ENCODE measurements around the gene LRRFIP2. TPM values are rescaled to one million over a fixed set of nuclear protein-coding genes. Genes with fewer than 3 reads are reported as not detected.
A peak's percentile ranks its signal among the peaks of the same experiment; 100 is the strongest.
"Not testable (repeated sequence)": the region's sequence is repeated elsewhere in the genome, so short reads cannot be mapped to it uniquely, and the experiment has no call there.

LRRFIP2 gene
- total and polyA plus RNA-seq, 4 donors: 44.5 to 96.9 (median 57.0) TPM

DNA sequence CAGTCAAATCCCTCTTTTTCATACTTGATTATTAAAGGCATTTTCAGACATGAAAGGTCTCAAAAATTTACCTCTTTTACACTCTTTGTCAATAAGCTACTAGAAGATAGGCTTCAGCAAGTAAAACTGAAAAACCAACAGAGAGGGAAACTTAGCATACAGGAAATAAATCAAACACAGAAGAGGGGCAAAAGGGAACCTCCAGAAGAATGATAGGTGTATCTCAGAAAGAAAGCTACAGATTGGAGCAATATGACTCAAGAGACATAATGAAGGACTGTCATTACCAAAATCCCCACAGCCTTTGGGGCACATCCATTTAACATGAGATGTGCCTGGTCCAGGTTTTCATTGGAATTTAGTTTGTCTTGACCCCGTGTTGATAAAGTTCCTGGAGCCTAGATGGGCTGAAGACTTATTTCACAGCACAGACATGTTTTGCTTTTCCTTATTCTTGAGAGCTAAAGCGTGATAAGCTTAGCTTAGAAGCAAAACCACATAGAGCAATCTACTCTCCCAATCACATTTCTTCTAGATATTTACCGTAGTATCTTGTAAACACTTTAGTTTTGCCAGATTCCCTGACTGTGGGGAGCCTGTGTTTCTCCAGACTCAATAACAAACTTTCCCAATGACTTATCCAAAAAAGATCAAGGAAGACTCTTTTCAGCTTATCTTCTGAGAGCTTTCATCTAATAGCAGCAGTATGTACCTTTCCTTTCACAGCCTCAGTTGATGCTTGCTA, 11.7 kb downstream of the LRRFIP2 start:
- Histone ChIP-seq H3K27me3 (ENCODE audit: control insufficient read depth in 1 of 2, insufficient read depth in 2 of 2, low read length in 1 of 2) (no peaks in the 10 kb centered on the region), H3K9me3 (ENCODE audit: control insufficient read depth, low read length) (no peaks in the 10 kb centered on the region), H3K36me3 (ENCODE audit: control insufficient read depth in 1 of 2, insufficient read depth in 2 of 2, low read length in 1 of 2) (no peaks in the 10 kb centered on the region), H3K4me1 (ENCODE audit: control insufficient read depth in 1 of 2, insufficient read depth in 2 of 2, low read length in 2 of 2) (peaks cover 3% of the 10 kb centered on the region in 2 donors), H3K4me3 (ENCODE audit: low read length in 2 of 2) (no peak overlapping the region), H3K27ac (ENCODE audit: low read depth in 1 of 2, low read length in 2 of 2) (no peak overlapping the region)
- no peak for DNase-seq
- no peak for ATAC-seq (ENCODE audit: low FRiP score)
- intact Hi-C loops (cut with DNase I): no loop called here
- 52 to 62% methylated on average over 3 of the region's 3 CpGs for WGBS, 2 donors

DNA sequence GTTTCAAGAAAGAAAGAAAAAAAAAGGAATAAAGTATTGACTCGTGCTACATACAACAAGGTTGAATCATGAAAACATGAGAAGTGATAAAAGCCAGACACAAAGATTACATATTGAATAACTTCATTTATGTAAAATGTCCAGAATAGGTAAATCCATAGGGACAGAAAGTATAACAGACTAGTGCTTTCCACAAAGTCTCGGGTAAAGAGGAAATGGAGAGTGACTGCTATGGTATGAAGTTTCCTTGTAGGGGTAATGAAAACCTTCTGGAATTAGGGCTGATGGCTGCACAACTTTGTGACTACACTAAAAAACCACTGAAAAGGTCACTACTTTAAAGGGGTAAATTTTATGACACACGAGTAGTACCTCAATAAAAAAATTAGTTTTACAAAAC, 13.0 kb downstream of the LRRFIP2 start:
- WGBS, 2 donors: 34 to 54% methylated on average over 3 of the region's 3 CpGs
- Histone ChIP-seq H3K9me3 (ENCODE audit: control insufficient read depth, low read length) (no peaks in the 10 kb centered on the region), H3K36me3 (ENCODE audit: control insufficient read depth in 1 of 2, insufficient read depth in 2 of 2, low read length in 1 of 2) (no peaks in the 10 kb centered on the region), H3K4me3 (ENCODE audit: low read length in 2 of 2) (no peak overlapping the region), H3K27me3 (ENCODE audit: control insufficient read depth in 1 of 2, insufficient read depth in 2 of 2, low read length in 1 of 2) (no peaks in the 10 kb centered on the region), H3K27ac (ENCODE audit: low read depth in 1 of 2, low read length in 2 of 2) (no peak overlapping the region), H3K4me1 (ENCODE audit: control insufficient read depth in 1 of 2, insufficient read depth in 2 of 2, low read length in 2 of 2) (peaks cover 3% of the 10 kb centered on the region in 2 donors)
- ATAC-seq (ENCODE audit: low FRiP score) (no peak), DNase-seq (no peak)
- intact Hi-C loops (cut with DNase I): no loop called here

DNA sequence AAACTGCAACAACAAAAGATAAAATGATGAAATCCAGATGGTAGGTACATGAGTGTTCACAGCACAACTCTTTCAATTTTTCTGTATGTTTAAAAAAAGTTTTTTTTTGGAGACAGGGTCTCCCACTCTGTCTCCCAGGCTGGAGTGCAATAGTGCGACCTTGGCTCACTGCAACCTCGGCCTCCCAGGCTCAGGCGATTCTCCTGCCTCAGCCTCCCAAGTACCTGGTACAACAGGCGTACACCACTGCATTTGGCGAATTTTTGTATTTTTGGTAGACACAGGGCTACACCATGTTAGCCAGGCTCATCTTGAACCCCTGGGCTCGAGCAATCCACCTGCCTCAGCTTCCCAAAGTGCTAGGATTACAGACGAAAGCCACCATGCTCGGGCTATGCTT, 18.6 kb downstream of the LRRFIP2 start:
- no peaks in the 10 kb centered on the region for H3K9me3 ChIP-seq (ENCODE audit: control insufficient read depth, low read length)
- DNase-seq (no peak), ATAC-seq (ENCODE audit: low FRiP score) (no peak)
- peaks cover 0 to 1% of the 10 kb centered on the region in 2 donors for H3K36me3 ChIP-seq (ENCODE audit: control insufficient read depth in 1 of 2, insufficient read depth in 2 of 2, low read length in 1 of 2)
- H3K27me3 ChIP-seq (ENCODE audit: control insufficient read depth in 1 of 2, insufficient read depth in 2 of 2, low read length in 1 of 2): no peaks in the 10 kb centered on the region
- no peak overlapping the region for H3K4me3 ChIP-seq (ENCODE audit: low read length in 2 of 2)
- intact Hi-C loops (cut with DNase I): no loop called here
- 94 to 96% methylated on average over 8 of the region's 8 CpGs for WGBS, 2 donors
- H3K27ac ChIP-seq (ENCODE audit: low read depth in 1 of 2, low read length in 2 of 2): no peak overlapping the region
- peaks cover 0 to 2% of the 10 kb centered on the region in 2 donors for H3K4me1 ChIP-seq (ENCODE audit: control insufficient read depth in 1 of 2, insufficient read depth in 2 of 2, low read length in 2 of 2)

DNA sequence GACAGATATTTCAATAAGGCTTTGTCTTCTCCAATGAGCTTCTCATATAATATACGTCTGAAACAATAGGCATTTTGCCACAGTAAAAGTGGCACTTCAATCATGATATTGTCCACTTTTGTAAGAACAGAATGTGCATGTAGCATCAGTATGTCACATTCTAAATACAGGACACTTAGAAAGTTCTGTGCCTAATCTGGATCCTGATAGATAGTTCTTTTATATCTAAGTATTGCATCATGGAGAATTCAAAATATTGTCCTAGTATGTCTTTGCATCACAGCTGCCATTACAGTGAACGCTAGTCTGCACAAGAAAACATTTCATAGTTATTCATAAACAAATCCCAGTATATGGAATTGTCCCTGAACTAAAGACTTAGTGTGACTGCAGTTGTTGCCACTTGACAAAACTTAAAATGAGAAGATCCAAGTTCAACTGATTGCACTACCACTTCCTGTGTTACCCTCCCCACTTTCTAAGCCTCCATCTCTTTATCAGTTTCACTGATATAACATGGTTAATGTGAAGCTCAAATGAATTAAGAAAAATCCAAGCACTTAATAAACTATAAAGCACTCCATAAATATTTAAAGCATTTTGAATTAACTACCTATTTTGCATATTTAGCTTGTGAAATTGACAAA, 19.6 kb downstream of the LRRFIP2 start:
- H3K36me3 ChIP-seq (ENCODE audit: control insufficient read depth in 1 of 2, insufficient read depth in 2 of 2, low read length in 1 of 2): peaks cover 0 to 1% of the 10 kb centered on the region in 2 donors
- no peak for ATAC-seq (ENCODE audit: low FRiP score)
- WGBS, 2 donors: 35 to 46% methylated on average over 2 of the region's 2 CpGs
- peaks cover 0 to 2% of the 10 kb centered on the region in 2 donors for H3K4me1 ChIP-seq (ENCODE audit: control insufficient read depth in 1 of 2, insufficient read depth in 2 of 2, low read length in 2 of 2)
- no peak overlapping the region for H3K4me3 ChIP-seq (ENCODE audit: low read length in 2 of 2)
- H3K9me3 ChIP-seq (ENCODE audit: control insufficient read depth, low read length): no peaks in the 10 kb centered on the region
- intact Hi-C loops (cut with DNase I): no loop called here
- H3K27me3 ChIP-seq (ENCODE audit: control insufficient read depth in 1 of 2, insufficient read depth in 2 of 2, low read length in 1 of 2): no peaks in the 10 kb centered on the region
- H3K27ac ChIP-seq (ENCODE audit: low read depth in 1 of 2, low read length in 2 of 2): no peak overlapping the region
- DNase-seq: no peak

DNA sequence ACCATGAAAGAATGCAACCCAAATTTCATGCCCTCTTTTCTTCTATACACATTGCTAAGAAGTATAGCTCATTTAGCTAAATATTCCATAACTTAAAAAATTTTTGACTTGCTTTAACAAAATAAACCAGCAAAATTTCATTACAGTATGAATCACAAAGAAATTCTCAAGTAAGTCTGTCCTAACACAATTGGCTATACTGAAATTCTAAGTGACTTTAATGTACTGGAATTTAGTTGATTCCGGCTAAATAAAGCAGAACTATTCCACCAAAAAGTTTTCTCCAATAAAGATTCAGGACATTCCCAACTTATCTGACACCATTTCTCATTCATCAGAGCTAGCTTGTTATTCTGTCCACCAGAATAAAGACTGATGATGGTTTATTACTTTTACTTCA, 23.8 kb downstream of the LRRFIP2 start:
- Histone ChIP-seq H3K4me3 (ENCODE audit: low read length in 2 of 2) (no peak overlapping the region), H3K27me3 (ENCODE audit: control insufficient read depth in 1 of 2, insufficient read depth in 2 of 2, low read length in 1 of 2) (no peaks in the 10 kb centered on the region), H3K4me1 (ENCODE audit: control insufficient read depth in 1 of 2, insufficient read depth in 2 of 2, low read length in 2 of 2) (peaks cover under 1 to 2% of the 10 kb centered on the region in 2 donors), H3K9me3 (ENCODE audit: control insufficient read depth, low read length) (no peaks in the 10 kb centered on the region), H3K36me3 (ENCODE audit: control insufficient read depth in 1 of 2, insufficient read depth in 2 of 2, low read length in 1 of 2) (peaks cover 0 to 1% of the 10 kb centered on the region in 2 donors), H3K27ac (ENCODE audit: low read depth in 1 of 2, low read length in 2 of 2) (no peak overlapping the region)
- DNase-seq (no peak), ATAC-seq (ENCODE audit: low FRiP score) (no peak)
- WGBS, 2 donors: 37 to 56% methylated on average over 1 of the region's 1 CpG
- intact Hi-C loops (cut with DNase I): no loop called here

DNA sequence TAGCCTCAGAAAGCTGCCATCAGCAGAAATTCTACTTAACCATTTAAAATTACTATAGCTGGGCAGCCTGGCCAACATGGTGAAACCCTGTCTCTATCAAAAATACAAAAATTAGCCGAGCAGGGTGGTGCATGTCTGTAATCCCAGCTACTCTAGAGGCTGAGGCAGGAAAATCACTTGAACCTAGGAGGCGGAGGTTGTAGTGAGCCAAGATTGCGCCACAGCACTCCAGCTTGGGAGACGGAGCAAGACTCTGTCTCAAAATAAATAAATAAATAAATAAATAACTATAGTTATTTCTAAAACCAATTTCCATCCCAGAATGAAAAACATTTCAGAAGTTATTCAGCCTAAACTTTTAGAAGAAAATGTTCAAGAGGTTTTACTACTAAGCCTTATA, 25.1 kb downstream of the LRRFIP2 start:
- H3K36me3 ChIP-seq (ENCODE audit: control insufficient read depth in 1 of 2, insufficient read depth in 2 of 2, low read length in 1 of 2): peaks cover 0 to 1% of the 10 kb centered on the region in 2 donors
- peak in 1 of 2 donors; percentile 31 for DNase-seq
- ATAC-seq (ENCODE audit: low FRiP score): no peak
- H3K9me3 ChIP-seq (ENCODE audit: control insufficient read depth, low read length): no peaks in the 10 kb centered on the region
- no peak overlapping the region for H3K4me3 ChIP-seq (ENCODE audit: low read length in 2 of 2)
- 63 to 73% methylated on average over 4 of the region's 4 CpGs for WGBS, 2 donors
- intact Hi-C loops (cut with DNase I): no loop called here
- peaks cover 2 to 4% of the 10 kb centered on the region in 2 donors for H3K4me1 ChIP-seq (ENCODE audit: control insufficient read depth in 1 of 2, insufficient read depth in 2 of 2, low read length in 2 of 2)
- H3K27me3 ChIP-seq (ENCODE audit: control insufficient read depth in 1 of 2, insufficient read depth in 2 of 2, low read length in 1 of 2): no peaks in the 10 kb centered on the region
- H3K27ac ChIP-seq (ENCODE audit: low read depth in 1 of 2, low read length in 2 of 2): no peak overlapping the region

DNA sequence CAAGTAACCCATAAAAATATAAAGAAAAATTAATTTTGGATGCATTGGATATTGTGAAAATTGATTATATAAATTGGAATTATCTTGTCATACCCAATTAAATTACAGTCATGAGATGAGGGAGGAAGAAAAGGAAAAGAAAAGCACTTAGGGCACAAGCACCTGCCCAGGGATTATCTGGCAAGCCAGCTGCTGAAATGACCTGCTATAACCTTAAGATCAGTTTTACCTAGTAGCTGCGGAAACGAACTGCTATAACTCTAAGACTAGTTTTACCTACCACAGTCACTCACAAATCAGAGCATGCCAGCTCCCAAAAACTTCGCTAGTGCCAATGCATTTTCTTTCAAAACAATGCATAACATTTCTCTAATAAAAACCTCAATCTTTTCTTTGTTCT, 26.2 kb downstream of the LRRFIP2 start:
- Histone ChIP-seq H3K9me3 (ENCODE audit: control insufficient read depth, low read length) (no peaks in the 10 kb centered on the region), H3K27ac (ENCODE audit: low read depth in 1 of 2, low read length in 2 of 2) (no peak overlapping the region), H3K4me3 (ENCODE audit: low read length in 2 of 2) (no peak overlapping the region), H3K27me3 (ENCODE audit: control insufficient read depth in 1 of 2, insufficient read depth in 2 of 2, low read length in 1 of 2) (no peaks in the 10 kb centered on the region), H3K36me3 (ENCODE audit: control insufficient read depth in 1 of 2, insufficient read depth in 2 of 2, low read length in 1 of 2) (peaks cover 0 to under 1% of the 10 kb centered on the region in 2 donors), H3K4me1 (ENCODE audit: control insufficient read depth in 1 of 2, insufficient read depth in 2 of 2, low read length in 2 of 2) (peaks cover 2 to 7% of the 10 kb centered on the region in 2 donors)
- no peak for DNase-seq
- intact Hi-C loops (cut with DNase I): no loop called here
- ATAC-seq (ENCODE audit: low FRiP score): no peak
- 73 to 79% methylated on average over 3 of the region's 3 CpGs for WGBS, 2 donors

DNA sequence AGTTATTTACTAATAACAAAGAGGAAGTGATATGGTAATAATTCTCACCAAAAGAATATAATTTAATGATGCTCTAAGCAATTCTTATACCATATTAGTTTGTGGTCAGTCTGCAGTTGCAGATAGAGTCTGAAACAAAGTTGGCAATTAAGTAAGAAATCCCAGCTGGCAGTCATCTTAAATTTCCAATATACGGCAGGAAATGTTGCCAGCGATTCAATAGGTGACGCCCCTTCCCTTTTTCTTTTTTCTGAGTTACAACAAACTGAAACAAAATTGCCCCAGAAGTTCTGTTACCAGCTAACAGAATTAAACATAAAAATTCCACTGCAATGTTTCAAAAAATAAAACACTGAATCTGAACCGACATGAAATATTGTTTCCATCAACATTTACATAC, 26.7 kb downstream of the LRRFIP2 start:
- ATAC-seq (ENCODE audit: low FRiP score) (no peak), DNase-seq (no peak)
- Histone ChIP-seq H3K36me3 (ENCODE audit: control insufficient read depth in 1 of 2, insufficient read depth in 2 of 2, low read length in 1 of 2) (peaks cover 0 to 2% of the 10 kb centered on the region in 2 donors), H3K4me1 (ENCODE audit: control insufficient read depth in 1 of 2, insufficient read depth in 2 of 2, low read length in 2 of 2) (peaks cover 0 to 7% of the 10 kb centered on the region in 2 donors), H3K27ac (ENCODE audit: low read depth in 1 of 2, low read length in 2 of 2) (no peak overlapping the region), H3K9me3 (ENCODE audit: control insufficient read depth, low read length) (no peaks in the 10 kb centered on the region), H3K4me3 (ENCODE audit: low read length in 2 of 2) (no peak overlapping the region), H3K27me3 (ENCODE audit: control insufficient read depth in 1 of 2, insufficient read depth in 2 of 2, low read length in 1 of 2) (no peaks in the 10 kb centered on the region)
- WGBS, 2 donors: 31 to 51% methylated on average over 4 of the region's 4 CpGs
- intact Hi-C loops (cut with DNase I): no loop called here

DNA sequence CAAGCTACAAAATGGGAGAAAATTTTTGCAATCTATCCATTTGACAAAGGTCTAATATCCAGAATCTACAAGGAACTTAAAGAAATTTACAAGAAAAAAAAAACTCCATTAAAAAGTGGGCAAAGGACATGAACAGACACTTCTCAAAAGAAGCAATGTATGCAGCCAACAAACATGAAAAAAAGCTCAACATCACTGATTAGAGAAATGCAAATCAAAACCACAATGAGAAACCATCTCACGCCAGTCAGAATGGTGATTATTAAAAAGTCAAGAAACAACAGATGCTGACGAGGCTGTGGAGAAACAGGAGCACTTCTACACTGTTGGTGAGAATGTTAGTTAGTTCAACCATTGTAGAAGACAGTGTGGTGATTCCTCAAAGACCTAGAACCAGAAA, 27.5 kb downstream of the LRRFIP2 start:
- WGBS, 2 donors: 94 to 95% methylated on average over 2 of the region's 2 CpGs
- intact Hi-C loops (cut with DNase I); H3K27ac ChIP-seq (ENCODE audit: low read depth in 1 of 2, low read length in 2 of 2); H3K27me3 ChIP-seq (ENCODE audit: control insufficient read depth in 1 of 2, insufficient read depth in 2 of 2, low read length in 1 of 2); H3K36me3 ChIP-seq (ENCODE audit: control insufficient read depth in 1 of 2, insufficient read depth in 2 of 2, low read length in 1 of 2); H3K4me3 ChIP-seq (ENCODE audit: low read length in 2 of 2); H3K9me3 ChIP-seq (ENCODE audit: control insufficient read depth, low read length); H3K4me1 ChIP-seq (ENCODE audit: control insufficient read depth in 1 of 2, insufficient read depth in 2 of 2, low read length in 2 of 2); ATAC-seq (ENCODE audit: low FRiP score); DNase-seq: not testable (repeated sequence)
